ENCODE measurements around the gene LRRC14B.

Gene LRRC14B

DNA sequence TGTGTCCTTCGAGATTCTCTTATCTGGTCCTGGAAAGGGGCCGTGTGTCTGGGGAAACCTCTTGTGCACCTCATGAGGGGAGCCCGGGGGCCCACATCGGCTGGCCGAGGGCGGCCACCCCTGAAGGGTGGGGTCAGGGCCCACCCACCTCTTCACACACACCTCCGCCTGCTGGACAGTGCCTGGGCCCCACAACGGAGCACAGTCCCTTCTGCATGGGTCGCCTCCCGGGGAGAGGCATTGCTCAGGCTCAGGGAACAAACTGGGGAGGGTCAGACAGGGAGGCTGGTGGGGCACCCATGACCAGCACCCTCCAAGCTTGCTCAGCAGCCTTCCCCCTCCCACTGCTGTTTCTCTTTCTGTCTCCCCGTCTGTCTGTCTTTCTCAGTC lies 1.3 kb upstream of the LRRC14B start:
- in situ Hi-C loops (cut with HindIII; ENCODE audit: low sequenced_read_pairs): no loop called here
- TF ChIP-seq, protein P1, sequence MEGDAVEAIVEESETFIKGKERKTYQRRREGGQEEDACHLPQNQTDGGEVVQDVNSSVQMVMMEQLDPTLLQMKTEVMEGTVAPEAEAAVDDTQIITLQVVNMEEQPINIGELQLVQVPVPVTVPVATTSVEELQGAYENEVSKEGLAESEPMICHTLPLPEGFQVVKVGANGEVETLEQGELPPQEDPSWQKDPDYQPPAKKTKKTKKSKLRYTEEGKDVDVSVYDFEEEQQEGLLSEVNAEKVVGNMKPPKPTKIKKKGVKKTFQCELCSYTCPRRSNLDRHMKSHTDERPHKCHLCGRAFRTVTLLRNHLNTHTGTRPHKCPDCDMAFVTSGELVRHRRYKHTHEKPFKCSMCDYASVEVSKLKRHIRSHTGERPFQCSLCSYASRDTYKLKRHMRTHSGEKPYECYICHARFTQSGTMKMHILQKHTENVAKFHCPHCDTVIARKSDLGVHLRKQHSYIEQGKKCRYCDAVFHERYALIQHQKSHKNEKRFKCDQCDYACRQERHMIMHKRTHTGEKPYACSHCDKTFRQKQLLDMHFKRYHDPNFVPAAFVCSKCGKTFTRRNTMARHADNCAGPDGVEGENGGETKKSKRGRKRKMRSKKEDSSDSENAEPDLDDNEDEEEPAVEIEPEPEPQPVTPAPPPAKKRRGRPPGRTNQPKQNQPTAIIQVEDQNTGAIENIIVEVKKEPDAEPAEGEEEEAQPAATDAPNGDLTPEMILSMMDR (IDR thresholded peaks at IDR 0.05; ENCODE audit: low read depth, low read length, missing control alignments): no peak
- H3K4me3 ChIP-seq (ENCODE audit: low read depth, low read length): no peak overlapping the region
- DNase-seq (ENCODE audit: low read depth): no peak

DNA sequence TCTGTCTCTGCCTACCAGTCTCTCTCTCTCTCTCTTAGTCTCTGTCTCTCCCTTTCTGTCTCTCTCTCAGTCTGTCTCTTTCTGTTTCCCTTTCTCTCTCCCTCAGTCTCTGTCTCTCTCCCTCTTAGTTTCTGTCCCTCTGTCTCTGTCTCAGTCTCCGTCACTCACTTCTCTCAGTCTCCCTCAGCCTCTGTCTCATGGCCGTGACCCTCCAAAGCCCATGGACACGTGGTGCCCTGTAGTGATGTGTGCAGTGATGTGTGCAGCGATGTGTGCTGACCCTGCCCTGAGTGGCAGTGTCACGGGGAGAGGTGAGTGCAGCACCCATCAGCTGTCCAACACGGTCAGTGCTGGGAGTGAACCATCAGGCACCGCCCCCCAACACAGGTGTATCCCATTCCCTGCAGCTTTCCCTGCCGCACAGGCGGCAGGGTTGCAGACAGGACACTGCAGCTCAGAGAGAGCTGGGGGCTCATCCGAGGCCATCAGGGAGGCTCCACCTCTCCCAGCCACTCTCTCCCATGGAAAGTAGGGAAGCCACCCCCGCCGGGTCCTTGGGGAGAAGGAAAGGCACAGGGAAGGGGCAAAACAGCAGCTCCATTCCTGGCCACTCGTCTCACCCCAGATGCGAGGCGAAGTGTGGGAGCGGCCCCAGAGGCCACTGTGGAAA lies 794 bp upstream of the LRRC14B start:
- TF ChIP-seq, protein P1 (IDR thresholded peaks at IDR 0.05; ENCODE audit: low read depth, low read length, missing control alignments): no peak
- DNase-seq (ENCODE audit: low read depth): no peak
- no peak overlapping the region for H3K4me3 ChIP-seq (ENCODE audit: low read depth, low read length)
- in situ Hi-C loops (cut with HindIII; ENCODE audit: low sequenced_read_pairs): no loop called here

DNA sequence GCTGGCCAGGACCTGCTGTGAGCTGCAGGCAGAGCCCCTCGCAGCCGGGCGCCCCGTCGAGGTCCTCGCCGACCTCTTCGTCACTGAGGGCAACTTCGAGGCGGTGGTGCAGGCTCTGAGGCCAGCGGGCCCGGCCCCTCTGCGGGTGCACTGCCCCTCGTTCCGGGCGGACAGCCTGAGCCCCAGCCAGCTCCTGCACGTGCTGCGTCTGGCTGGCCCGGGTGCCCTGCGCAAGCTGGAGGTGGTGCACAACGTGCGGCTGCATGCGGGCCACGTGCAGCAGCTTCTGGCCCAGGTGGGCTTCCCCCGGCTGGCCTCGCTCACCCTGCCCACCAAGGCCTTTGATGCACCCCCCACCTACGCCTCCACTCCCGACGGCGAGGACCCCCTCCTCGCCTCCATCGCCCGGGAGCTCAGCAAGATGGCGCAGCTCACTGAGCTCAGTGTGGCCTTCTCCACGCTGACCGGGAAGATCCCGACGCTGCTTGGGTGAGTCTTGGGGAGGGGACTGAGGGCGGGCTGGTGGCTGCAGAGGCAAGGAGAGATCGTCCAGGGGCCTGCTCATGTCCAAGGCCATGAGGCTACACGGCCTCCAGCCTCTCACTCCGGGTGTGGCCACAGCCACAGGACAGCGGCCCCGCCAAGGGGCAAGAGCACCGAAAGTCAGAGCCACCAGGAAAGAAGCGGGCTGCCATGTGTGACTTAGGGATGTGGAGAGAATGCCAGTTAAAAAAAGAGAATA lies 825 bp downstream of the LRRC14B start:
- no peak overlapping the region for H3K4me3 ChIP-seq (ENCODE audit: low read depth, low read length)
- TF ChIP-seq, protein P1 (IDR thresholded peaks at IDR 0.05; ENCODE audit: low read depth, low read length, missing control alignments): no peak
- in situ Hi-C loops (cut with HindIII; ENCODE audit: low sequenced_read_pairs): no loop called here
- no peak for DNase-seq (ENCODE audit: low read depth)

DNA sequence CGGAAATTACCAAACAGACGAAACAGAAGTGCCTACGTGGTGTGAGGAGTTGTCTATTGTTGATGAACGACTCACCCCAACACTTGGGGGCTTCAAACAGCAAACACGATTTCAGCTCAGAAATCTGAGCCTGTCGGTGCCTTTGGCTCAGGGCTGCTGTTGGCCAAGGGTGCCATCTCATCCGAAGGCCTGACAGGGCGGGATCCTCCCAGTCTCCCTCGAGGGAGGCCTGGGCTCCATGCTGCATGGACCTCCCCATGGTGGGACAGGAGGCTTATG lies 1.3 kb downstream of the LRRC14B start:
- in situ Hi-C loops (cut with HindIII; ENCODE audit: low sequenced_read_pairs): no loop called here
- no peak overlapping the region for H3K4me3 ChIP-seq (ENCODE audit: low read depth, low read length)
- TF ChIP-seq, protein P1 (IDR thresholded peaks at IDR 0.05; ENCODE audit: low read depth, low read length, missing control alignments): no peak
- no peak for DNase-seq (ENCODE audit: low read depth)

DNA sequence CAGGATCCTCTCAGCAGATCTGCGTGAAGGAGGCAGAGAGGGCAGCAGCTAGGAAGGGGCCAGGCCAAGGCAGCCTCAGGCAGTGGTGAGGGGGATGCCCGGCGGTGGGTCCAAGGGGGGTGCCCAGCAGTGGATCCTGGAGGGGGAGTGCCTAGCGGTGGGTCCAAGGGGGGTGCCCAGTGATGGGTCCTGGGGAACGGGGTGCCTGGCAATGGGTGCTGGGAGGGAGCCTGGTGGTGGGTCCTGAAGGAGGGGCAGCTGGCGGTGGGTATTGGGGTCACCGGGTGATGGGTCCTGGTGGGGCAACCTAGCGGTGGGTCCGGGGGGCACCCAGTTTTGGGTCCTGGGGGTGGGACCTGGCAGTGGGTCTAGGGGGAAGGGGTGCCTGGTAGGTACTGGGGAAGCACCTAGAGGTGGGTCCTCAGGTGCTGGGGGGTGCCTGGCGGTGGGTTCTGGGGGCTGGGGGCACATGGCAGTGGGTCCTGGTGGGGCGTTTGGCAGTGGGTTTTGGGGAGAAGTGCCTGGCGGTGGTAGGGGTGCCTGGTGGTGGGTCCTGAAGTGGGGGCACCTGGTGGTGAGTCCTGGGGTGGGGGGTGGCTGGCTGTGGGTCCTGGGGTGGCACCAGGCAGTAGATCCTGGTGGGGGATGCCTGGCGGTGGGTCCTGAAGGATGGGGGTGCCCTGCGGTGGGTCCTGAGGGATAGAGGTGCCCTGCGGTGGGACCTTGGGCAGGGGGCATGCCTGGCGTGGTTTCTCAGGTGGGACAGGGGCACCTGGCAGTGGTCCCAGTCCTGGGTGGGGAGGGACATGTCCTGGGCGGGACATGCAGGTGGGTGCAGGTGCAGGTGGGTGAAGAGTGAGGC lies 1.9 kb downstream of the LRRC14B start:
- H3K4me3 ChIP-seq (ENCODE audit: low read depth, low read length): no peak overlapping the region
- TF ChIP-seq, protein P1 (IDR thresholded peaks at IDR 0.05; ENCODE audit: low read depth, low read length, missing control alignments): no peak
- no peak for DNase-seq (ENCODE audit: low read depth)
- in situ Hi-C loops (cut with HindIII; ENCODE audit: low sequenced_read_pairs): no loop called here

DNA sequence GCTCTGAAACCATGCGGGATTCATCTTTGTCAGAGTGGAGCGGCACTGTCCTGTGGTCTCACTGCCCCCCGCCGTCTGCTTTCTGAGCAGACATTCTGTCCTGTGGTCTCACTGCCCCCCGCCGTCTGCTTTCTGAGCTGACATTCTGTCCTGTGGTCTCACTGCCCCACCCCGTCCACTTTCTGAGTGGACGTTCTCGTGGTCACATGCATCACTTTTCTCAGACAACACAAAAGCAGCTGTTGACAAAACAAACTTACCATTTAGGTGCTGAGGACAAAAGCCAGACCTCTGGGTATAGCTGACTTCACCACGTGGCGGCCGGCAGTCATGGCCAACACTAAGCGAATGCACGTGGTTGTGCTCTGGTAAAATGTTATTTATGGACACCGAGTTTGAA lies 2.8 kb downstream of the LRRC14B start:
- no peak for DNase-seq (ENCODE audit: low read depth)
- TF ChIP-seq, protein P1 (IDR thresholded peaks at IDR 0.05; ENCODE audit: low read depth, low read length, missing control alignments): no peak
- in situ Hi-C loops (cut with HindIII; ENCODE audit: low sequenced_read_pairs): no loop called here
- H3K4me3 ChIP-seq (ENCODE audit: low read depth, low read length): no peak overlapping the region
